ENCODE results near the gene KATNAL2. TPM values are rescaled to one million over a fixed set of nuclear protein-coding genes. Genes with fewer than 3 reads are reported as not detected.

The KATNAL2 gene
- total and polyA plus RNA-seq, 4 donors, result 1.5 to 8.0 (median 4.1) TPM

- ATAC-seq (ENCODE audit: insufficient read depth, low FRiP score) (no peak), DNase-seq (no peak)
- no peak overlapping the region for H3K27ac ChIP-seq (ENCODE audit: low read depth in 1 of 2, low read length in 1 of 2)
- no peaks in the 10 kb centered on the region for H3K27me3 ChIP-seq (ENCODE audit: control insufficient read depth in 3 of 3, insufficient read depth in 3 of 3, low read length in 2 of 3)
- peaks cover 3 to 8% (median 4%) of the 10 kb centered on the region in 4 donors for H3K36me3 ChIP-seq (ENCODE audit: control insufficient read depth in 4 of 4, insufficient read depth in 4 of 4, low read length in 4 of 4)
- no peak overlapping the region for H3K4me3 ChIP-seq
- H3K9me3 ChIP-seq (ENCODE audit: control insufficient read depth in 4 of 4, insufficient read depth in 3 of 4, low read length in 3 of 4), result no peaks in the 10 kb centered on the region
- no peaks in the 10 kb centered on the region for H3K4me1 ChIP-seq (ENCODE audit: control insufficient read depth in 5 of 5, insufficient read depth in 5 of 5, low read length in 5 of 5)
- no peak overlapping the region for H3K9ac ChIP-seq (ENCODE audit: insufficient read depth in 1 of 2, low read length in 2 of 2)
- WGBS, 2 donors, result 95 to 98% methylated on average over 2 of the region's 2 CpGs
- TF ChIP-seq, protein P1, sequence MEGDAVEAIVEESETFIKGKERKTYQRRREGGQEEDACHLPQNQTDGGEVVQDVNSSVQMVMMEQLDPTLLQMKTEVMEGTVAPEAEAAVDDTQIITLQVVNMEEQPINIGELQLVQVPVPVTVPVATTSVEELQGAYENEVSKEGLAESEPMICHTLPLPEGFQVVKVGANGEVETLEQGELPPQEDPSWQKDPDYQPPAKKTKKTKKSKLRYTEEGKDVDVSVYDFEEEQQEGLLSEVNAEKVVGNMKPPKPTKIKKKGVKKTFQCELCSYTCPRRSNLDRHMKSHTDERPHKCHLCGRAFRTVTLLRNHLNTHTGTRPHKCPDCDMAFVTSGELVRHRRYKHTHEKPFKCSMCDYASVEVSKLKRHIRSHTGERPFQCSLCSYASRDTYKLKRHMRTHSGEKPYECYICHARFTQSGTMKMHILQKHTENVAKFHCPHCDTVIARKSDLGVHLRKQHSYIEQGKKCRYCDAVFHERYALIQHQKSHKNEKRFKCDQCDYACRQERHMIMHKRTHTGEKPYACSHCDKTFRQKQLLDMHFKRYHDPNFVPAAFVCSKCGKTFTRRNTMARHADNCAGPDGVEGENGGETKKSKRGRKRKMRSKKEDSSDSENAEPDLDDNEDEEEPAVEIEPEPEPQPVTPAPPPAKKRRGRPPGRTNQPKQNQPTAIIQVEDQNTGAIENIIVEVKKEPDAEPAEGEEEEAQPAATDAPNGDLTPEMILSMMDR (IDR thresholded peaks at IDR 0.05; ENCODE audit: control extremely low read depth, extremely low read depth), result no peak
Observed at GRCh38 chr18:47118981-47119380, 201.6 kb downstream of the KATNAL2 start.

GRCh38 chr18:47120428-47120827, 203.0 kb downstream of the KATNAL2 start:
- Histone ChIP-seq H3K4me1 (ENCODE audit: control insufficient read depth in 5 of 5, insufficient read depth in 5 of 5, low read length in 5 of 5) (no peaks in the 10 kb centered on the region), H3K27ac (ENCODE audit: low read depth in 1 of 2, low read length in 1 of 2) (no peak overlapping the region), H3K9ac (ENCODE audit: insufficient read depth in 1 of 2, low read length in 2 of 2) (no peak overlapping the region), H3K4me3 (no peak overlapping the region), H3K36me3 (ENCODE audit: control insufficient read depth in 4 of 4, insufficient read depth in 4 of 4, low read length in 4 of 4) (peaks cover 0 to 3% (median 1%) of the 10 kb centered on the region in 4 donors), H3K27me3 (ENCODE audit: control insufficient read depth in 3 of 3, insufficient read depth in 3 of 3, low read length in 2 of 3) (no peaks in the 10 kb centered on the region), H3K9me3 (ENCODE audit: control insufficient read depth in 4 of 4, insufficient read depth in 3 of 4, low read length in 3 of 4) (no peaks in the 10 kb centered on the region)
- DNase-seq (no peak), ATAC-seq (ENCODE audit: insufficient read depth, low FRiP score) (no peak)
- TF ChIP-seq, protein P1 (IDR thresholded peaks at IDR 0.05; ENCODE audit: control extremely low read depth, extremely low read depth), result no peak
- WGBS, 2 donors, result 62 to 81% methylated on average over 4 of the region's 4 CpGs

GRCh38 chr18:47121146-47121545, 203.7 kb downstream of the KATNAL2 start:
- H3K27ac ChIP-seq (ENCODE audit: low read depth in 1 of 2, low read length in 1 of 2), result no peak overlapping the region
- H3K9me3 ChIP-seq (ENCODE audit: control insufficient read depth in 4 of 4, insufficient read depth in 3 of 4, low read length in 3 of 4), result no peaks in the 10 kb centered on the region
- H3K27me3 ChIP-seq (ENCODE audit: control insufficient read depth in 3 of 3, insufficient read depth in 3 of 3, low read length in 2 of 3), result no peaks in the 10 kb centered on the region
- WGBS, 2 donors, result 53 to 91% methylated on average over 3 of the region's 3 CpGs
- peaks cover 0 to 3% (median under 1%) of the 10 kb centered on the region in 4 donors for H3K36me3 ChIP-seq (ENCODE audit: control insufficient read depth in 4 of 4, insufficient read depth in 4 of 4, low read length in 4 of 4)
- TF ChIP-seq, protein P1 (IDR thresholded peaks at IDR 0.05; ENCODE audit: control extremely low read depth, extremely low read depth), result no peak
- no peak for ATAC-seq (ENCODE audit: insufficient read depth, low FRiP score)
- H3K9ac ChIP-seq (ENCODE audit: insufficient read depth in 1 of 2, low read length in 2 of 2), result no peak overlapping the region
- H3K4me1 ChIP-seq (ENCODE audit: control insufficient read depth in 5 of 5, insufficient read depth in 5 of 5, low read length in 5 of 5), result no peaks in the 10 kb centered on the region
- no peak overlapping the region for H3K4me3 ChIP-seq
- no peak for DNase-seq

DNA sequence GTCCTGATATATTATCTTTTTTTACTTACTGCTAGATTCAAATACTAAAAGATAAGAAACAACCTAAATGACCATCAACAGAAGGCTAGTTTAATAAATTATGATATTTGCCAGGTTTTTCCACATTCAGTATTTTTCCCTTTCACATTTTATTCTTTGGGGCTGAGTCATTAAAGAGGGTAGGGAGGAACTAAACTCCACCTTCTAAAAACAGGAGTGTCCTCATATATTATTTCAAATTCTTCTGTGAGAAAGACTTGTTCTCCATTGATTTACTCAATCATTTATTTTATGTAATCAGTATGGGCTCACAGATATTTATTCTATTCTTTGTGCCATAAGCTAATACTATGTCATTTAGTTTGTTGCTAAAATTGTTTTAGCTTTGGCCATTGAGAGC, 223.9 kb downstream of the KATNAL2 start:
- H3K9ac ChIP-seq (ENCODE audit: insufficient read depth in 1 of 2, low read length in 2 of 2), result no peak overlapping the region
- H3K36me3 ChIP-seq (ENCODE audit: control insufficient read depth in 4 of 4, insufficient read depth in 4 of 4, low read length in 4 of 4), result peaks cover 2 to 7% (median 4%) of the 10 kb centered on the region in 4 donors
- no peak overlapping the region for H3K27ac ChIP-seq (ENCODE audit: low read depth in 1 of 2, low read length in 1 of 2)
- no peak for ATAC-seq (ENCODE audit: insufficient read depth, low FRiP score)
- H3K4me3 ChIP-seq, result no peak overlapping the region
- H3K4me1 ChIP-seq (ENCODE audit: control insufficient read depth in 5 of 5, insufficient read depth in 5 of 5, low read length in 5 of 5), result peaks cover 0 to 11% (median 0%) of the 10 kb centered on the region in 5 donors
- DNase-seq, result no peak
- no peaks in the 10 kb centered on the region for H3K9me3 ChIP-seq (ENCODE audit: control insufficient read depth in 4 of 4, insufficient read depth in 3 of 4, low read length in 3 of 4)
- TF ChIP-seq, protein P1 (IDR thresholded peaks at IDR 0.05; ENCODE audit: control extremely low read depth, extremely low read depth), result no peak
- H3K27me3 ChIP-seq (ENCODE audit: control insufficient read depth in 3 of 3, insufficient read depth in 3 of 3, low read length in 2 of 3), result no peaks in the 10 kb centered on the region

Measured in lung (tissue), 12 donors.